ENCODE data around the gene MAP4K2. TPM values are rescaled to one million over a fixed set of nuclear protein-coding genes. Genes with fewer than 3 reads are reported as not detected.
A peak's percentile ranks its signal among the peaks of the same experiment; 100 is the strongest.

Gene MAP4K2
- total and polyA plus RNA-seq, 9 of the 15 experiments (the other 6 are each of a cell fraction or from before 2014, with no cell fraction given): 0.13 to 14.5 (median 7.3) TPM

DNA sequence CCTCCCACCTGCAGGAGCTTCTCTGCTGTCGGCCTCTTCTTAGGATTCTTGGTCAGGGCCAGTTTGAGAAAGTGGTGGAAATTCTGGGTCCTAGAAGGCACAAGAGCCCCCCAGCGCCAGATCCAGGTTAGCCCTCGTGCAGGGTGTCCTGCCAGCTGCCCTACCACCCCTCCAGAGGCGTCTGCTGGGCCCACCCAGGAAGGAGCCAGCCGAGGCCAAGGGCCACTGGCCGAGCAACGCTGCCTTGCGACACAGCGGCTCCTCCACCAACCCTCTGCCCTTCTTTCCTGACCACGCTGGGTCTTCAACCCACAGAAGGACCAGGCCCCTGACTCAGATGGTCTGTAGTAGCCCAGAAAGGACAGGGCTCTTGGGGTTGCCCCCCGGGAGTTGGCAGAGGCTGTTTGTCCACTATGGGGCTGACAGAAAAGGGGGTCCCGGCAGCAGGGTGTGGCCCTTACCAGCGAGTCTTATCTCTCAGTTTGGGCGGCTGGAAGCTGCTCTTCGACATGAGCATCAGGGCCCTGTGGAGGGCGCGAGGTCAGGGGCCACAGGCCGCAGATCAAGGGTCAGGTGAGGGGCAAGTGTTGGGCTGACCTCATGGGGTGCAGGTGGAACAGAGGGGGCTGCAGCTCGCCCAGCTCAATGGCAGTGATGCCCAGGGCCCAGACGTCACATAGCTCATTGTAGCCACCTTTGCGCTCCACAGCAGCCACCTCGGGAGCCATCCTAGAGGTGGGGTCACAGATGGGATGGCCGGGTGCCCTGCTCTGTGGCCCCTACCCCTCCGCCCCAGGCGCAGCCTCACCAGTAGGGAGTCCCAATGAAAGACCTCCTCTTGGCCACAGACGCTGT, 2.5 kb downstream of the MAP4K2 start (continued):
- TF ChIP-seq NR2C1 (IDR thresholded peaks at IDR 0.05): peak; percentile 89
- TF ChIP-seq NR2C1 (tag; IDR thresholded peaks at IDR 0.05): peak; percentile 90
- TF ChIP-seq ESRRA (IDR thresholded peaks at IDR 0.05; ENCODE audit: borderline replicate concordance, low read depth): peak; percentile 55; the same call in 1 of the 2 replicates
- peak; percentile 54; the same call in 1 of the 2 replicates for TF ChIP-seq L3MBTL2 (IDR thresholded peaks at IDR 0.05)
- TF ChIP-seq, protein P1, sequence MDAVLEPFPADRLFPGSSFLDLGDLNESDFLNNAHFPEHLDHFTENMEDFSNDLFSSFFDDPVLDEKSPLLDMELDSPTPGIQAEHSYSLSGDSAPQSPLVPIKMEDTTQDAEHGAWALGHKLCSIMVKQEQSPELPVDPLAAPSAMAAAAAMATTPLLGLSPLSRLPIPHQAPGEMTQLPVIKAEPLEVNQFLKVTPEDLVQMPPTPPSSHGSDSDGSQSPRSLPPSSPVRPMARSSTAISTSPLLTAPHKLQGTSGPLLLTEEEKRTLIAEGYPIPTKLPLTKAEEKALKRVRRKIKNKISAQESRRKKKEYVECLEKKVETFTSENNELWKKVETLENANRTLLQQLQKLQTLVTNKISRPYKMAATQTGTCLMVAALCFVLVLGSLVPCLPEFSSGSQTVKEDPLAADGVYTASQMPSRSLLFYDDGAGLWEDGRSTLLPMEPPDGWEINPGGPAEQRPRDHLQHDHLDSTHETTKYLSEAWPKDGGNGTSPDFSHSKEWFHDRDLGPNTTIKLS (IDR thresholded peaks at IDR 0.05; ENCODE audit: borderline replicate concordance, low read depth): no peak
- TF ChIP-seq DPF2 (IDR thresholded peaks at IDR 0.05): peak; percentile 20; the same call in 1 of the 2 replicates
- peak; percentile 52; the same call in 1 of the 2 replicates for TF ChIP-seq KLF1 (tag; IDR thresholded peaks at IDR 0.05)
- TF ChIP-seq, protein P2, sequence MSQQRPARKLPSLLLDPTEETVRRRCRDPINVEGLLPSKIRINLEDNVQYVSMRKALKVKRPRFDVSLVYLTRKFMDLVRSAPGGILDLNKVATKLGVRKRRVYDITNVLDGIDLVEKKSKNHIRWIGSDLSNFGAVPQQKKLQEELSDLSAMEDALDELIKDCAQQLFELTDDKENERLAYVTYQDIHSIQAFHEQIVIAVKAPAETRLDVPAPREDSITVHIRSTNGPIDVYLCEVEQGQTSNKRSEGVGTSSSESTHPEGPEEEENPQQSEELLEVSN (IDR thresholded peaks at IDR 0.05; ENCODE audit: borderline replicate concordance in 1 of 2, extremely low read depth in 1 of 2, insufficient read depth in 1 of 2, insufficient read length in 1 of 2, low read depth in 1 of 2, low read length in 1 of 2, poor library complexity in 1 of 2, severe bottlenecking in 1 of 2): peak; percentile 38 to 45
- TF ChIP-seq KDM1A (IDR thresholded peaks at IDR 0.05): peak in 1 of 2 experiments; percentile 16; a peak in 1 of 4 replicates
- TF ChIP-seq CBFA2T3 (IDR thresholded peaks at IDR 0.05): peak; percentile 19; the same call in 1 of the 2 replicates
- TF ChIP-seq SMAD2 (IDR thresholded peaks at IDR 0.05; ENCODE audit: low read depth, low read length): no peak
- 0 out of 2 replicates have a peak, but pooled peaks have one; percentile 21 for TF ChIP-seq MBD2 (IDR thresholded peaks at IDR 0.05; ENCODE audit: borderline replicate concordance, low read depth)

All from K562 (cell line).